ENCODE measurements around the gene PTPN1.
"Not testable (repeated sequence)": the region's sequence is repeated elsewhere in the genome, so short reads cannot be mapped to it uniquely, and the experiment has no call there.

Gene PTPN1

GRCh38 chr20:50565871-50566270 lies 55.7 kb downstream of the PTPN1 start:
- DNase-seq (ENCODE audit: low read depth, low spot score): no peak
- no peak overlapping the region for H3K4me3 ChIP-seq (ENCODE audit: low read length)

DNA sequence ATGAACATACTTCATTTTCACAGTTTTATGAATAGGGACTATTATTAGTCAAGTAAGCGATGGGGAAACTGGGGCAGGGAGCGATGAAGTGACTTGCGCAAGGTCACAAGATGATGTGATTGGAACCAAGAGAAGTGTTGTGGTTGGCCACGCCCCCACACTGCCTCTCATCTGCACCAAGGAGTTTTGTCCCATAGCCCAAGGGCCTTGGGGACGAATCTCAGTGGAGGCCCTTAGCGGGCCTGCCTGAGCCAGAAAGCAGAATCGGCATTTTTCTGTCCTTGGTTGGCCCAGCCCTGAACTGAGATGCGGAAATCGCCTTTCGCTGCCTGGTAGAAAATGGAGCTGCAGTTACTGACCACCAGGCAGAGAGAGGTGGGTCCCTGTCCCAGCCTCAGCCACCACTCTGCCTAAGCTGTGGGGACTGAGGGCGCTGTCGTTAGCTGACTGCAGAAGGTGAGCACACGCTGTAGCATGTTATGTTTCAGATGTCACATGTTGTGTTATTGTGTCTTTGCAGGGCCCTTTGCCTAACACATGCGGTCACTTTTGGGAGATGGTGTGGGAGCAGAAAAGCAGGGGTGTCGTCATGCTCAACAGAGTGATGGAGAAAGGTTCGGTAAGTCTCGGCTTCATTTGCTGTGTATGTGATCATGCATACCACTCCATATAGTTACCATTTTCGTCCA lies 57.8 kb downstream of the PTPN1 start:
- H3K4me3 ChIP-seq (ENCODE audit: low read length): no peak overlapping the region
- no peak for DNase-seq (ENCODE audit: low read depth, low spot score)

DNA sequence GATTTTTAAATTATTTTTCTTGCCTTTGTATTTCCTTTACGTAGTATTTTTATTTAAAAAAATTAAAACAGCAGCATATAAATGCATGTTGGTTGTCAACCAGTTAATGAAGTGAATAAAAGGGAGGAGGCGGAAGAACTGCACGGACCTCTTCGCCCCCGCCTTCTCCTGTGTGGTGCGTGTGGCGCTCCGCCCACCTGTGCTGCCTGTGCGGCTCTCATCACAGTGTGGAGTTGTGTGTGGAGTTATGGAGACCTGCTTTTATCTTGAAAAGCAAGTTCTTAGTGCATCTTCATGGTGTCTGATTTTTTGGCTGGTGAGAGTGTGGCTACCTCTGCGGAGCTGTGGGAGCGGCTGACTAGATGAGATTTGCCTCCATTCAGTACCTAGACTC lies 58.4 kb downstream of the PTPN1 start:
- no peak for DNase-seq (ENCODE audit: low read depth, low spot score)
- H3K4me3 ChIP-seq (ENCODE audit: low read length): no peak overlapping the region

GRCh38 chr20:50569487-50569863 lies 59.3 kb downstream of the PTPN1 start:
- H3K4me3 ChIP-seq (ENCODE audit: low read length); DNase-seq (ENCODE audit: low read depth, low spot score): not testable (repeated sequence)

- H3K4me3 ChIP-seq (ENCODE audit: low read length): peak overlapping the region; percentile 5
- DNase-seq (ENCODE audit: low read depth, low spot score): peak; percentile 79
Measured at GRCh38 chr20:50569864-50570836, 60.0 kb downstream of the PTPN1 start.

GRCh38 chr20:50571466-50571865 lies 61.3 kb downstream of the PTPN1 start:
- H3K4me3 ChIP-seq (ENCODE audit: low read length): no peak overlapping the region
- DNase-seq (ENCODE audit: low read depth, low spot score): no peak

DNA sequence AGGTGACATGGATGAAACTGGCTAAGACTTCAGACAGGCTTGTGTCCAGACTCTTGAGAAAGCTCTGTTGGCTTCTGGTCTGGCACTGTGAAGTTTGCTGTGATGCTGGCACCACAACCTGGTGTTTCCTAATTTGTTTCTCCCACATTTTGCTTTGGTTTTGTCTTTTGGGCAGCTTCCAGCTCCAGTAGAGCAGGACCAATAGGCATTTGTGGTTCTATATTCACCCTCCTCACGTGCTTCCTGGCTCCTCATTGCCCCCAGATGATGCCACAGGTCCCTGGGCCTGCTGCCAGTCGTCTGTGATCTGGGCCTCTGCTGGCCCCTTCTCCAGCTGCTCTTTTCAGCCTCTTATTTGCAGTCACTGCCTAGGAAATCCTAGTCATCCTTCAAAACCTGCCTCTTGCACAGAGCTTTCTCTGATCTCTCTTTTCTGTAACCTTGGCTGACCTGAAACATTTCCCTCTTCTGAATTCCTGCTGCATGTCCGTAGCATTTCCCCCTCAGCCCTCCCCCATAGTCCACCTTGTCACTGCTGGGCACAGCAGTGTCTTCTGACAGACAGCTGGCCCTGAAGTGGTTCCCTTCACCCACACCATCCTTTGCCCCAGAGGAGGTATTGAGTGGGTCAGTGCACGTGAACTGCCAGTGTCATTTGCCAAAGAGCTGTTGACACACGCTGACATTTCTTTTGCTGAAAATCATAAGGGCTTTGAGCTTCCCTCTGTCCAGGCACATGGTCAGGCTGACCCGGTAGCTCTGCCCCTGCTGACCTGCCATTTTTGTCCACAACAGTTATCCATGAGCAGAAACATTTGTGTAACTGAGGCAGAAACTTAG lies 63.0 kb downstream of the PTPN1 start:
- no peak for DNase-seq (ENCODE audit: low read depth, low spot score)

GRCh38 chr20:50574108-50574507 lies 63.9 kb downstream of the PTPN1 start:
- no peak for DNase-seq (ENCODE audit: low read depth, low spot score)
- no peak overlapping the region for H3K4me3 ChIP-seq (ENCODE audit: low read length)

More for the DNA sequence above, 63.0 kb downstream of the PTPN1 start:
- no peak overlapping the region for H3K4me3 ChIP-seq (ENCODE audit: low read length)

- DNase-seq (ENCODE audit: low read depth, low spot score): no peak
- H3K4me3 ChIP-seq (ENCODE audit: low read length): no peak overlapping the region
Measured at GRCh38 chr20:50574586-50574985, 64.4 kb downstream of the PTPN1 start.

DNA sequence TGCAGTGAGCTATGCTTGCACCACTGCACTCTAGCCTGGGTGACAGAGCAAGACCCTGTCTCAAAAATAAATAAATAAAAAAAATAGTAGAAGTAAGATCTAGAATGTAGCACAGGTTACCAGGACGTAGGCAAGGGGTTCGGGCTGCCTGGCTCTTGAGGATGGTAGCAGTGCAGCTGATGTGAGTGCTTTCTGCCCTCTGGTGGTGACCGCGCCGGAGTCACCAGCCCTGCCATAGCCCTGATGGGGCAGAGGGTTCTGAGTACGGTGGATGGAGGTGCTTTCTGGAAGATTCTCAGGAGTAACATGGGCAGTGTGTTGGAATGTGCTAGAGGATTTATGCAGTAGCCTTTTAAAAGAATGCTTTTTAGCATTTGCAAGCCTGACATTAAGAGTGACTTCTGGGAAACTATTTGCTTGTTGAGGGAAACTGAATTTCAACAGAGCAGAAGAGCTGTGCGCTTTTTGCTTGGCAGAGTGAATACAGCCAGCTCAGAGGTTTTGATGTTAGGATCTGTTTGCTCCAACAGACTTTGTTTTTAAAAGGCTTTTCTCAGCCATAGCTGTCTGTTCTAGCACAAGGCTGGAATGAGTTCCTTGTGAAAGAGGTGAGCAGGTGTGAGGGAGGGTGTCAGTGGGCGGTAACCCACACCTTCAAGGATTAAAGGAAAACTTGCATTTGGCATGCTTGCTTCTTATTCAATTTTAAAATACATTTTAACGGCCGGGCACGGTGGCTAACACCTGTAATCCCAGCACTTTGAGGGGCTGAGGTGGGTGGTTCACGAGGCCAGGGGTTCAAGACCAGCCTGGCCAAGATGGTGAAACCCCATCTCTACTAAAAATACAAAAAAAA lies 65.9 kb downstream of the PTPN1 start:
- H3K4me3 ChIP-seq (ENCODE audit: low read length): no peak overlapping the region
- peak; percentile 26 for DNase-seq (ENCODE audit: low read depth, low spot score)

DNA sequence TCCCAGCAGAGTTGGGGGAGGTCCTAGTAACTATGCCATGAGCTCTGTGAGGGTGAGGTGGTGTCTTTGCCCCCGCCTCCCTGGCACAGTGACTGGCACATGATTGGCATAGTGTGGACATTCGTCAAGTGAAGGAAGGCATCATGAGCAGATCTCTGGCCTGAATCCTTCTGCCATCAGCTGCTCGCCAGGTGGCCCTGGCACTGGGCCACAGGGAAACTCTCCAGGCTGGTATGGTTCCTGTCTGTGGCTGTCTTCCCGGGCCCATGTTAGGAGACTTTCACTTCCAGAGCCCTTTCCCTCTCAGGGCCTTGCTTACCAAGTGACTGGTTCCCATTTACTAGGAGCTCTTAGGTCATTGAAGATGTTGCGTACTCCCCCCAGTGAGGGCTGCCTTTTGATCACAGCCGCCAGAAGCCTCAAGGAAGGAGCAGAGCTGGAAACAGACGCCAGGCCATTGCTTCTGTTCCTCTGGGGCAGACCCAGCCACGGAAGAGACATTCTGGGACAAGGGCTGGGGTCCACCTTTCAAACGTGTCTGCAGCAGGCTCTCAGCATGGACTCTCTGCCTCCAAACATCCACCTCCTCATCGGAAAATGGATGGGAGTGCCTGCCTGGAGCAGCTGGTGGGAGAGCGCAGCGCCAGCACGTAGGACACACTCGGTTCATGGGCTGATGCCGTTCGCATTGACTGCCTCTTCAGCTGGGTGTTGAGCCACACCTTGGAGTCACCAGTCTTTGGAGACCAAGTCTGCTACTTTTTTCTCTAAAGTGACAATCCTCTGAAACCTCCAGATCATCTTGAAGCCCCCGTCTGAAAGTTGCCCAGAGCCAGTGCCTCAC lies 67.2 kb downstream of the PTPN1 start:
- no peak for DNase-seq (ENCODE audit: low read depth, low spot score)
- no peak overlapping the region for H3K4me3 ChIP-seq (ENCODE audit: low read length)

DNA sequence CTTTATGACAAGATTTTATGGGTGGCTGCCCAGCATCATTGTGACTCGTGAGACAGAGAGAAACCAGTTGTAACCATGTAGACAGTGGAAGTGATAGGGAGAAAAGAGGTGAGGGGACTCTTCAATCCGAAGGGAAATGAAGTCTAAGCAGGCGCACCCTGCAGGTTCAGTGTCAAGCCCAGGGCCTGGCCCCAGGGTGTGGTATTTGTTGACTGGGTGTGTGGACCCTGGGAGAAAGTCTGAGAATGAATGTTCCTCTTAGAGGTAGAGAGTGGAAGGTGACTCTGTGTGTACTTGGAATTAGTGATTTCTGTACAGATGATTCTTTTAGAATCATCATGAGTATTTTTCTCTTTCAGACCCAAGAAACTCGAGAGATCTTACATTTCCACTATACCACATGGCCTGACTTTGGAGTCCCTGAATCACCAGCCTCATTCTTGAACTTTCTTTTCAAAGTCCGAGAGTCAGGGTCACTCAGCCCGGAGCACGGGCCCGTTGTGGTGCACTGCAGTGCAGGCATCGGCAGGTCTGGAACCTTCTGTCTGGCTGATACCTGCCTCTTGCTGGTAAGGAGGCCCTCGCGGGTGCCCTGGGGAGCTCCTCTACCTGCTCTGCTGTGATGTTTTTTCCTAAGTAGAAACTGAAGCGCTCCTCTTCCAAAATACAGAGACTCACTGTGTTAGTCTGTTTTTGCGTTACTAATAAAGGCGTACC lies 68.0 kb downstream of the PTPN1 start:
- DNase-seq (ENCODE audit: low read depth, low spot score): no peak
- H3K4me3 ChIP-seq (ENCODE audit: low read length): no peak overlapping the region

DNA sequence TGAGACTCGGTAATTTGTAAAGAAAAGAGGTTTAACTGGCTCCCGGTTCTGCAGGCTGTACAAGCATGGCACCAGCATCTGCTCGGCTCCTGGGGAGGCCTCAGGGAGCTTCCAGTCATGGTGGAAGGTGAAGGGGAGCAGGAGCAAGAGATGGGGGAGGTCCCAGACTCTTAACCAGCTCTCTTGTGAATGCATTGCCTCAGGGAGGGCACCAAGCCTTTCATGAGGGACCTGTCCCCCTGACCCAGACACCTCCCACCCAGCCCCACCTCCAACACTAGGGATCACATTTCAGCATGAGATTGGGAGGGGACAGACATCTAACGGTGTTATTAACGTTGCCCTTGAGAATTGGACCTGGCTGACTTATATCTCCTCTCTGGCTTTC lies 68.6 kb downstream of the PTPN1 start:
- no peak overlapping the region for H3K4me3 ChIP-seq (ENCODE audit: low read length)
- no peak for DNase-seq (ENCODE audit: low read depth, low spot score)

DNA sequence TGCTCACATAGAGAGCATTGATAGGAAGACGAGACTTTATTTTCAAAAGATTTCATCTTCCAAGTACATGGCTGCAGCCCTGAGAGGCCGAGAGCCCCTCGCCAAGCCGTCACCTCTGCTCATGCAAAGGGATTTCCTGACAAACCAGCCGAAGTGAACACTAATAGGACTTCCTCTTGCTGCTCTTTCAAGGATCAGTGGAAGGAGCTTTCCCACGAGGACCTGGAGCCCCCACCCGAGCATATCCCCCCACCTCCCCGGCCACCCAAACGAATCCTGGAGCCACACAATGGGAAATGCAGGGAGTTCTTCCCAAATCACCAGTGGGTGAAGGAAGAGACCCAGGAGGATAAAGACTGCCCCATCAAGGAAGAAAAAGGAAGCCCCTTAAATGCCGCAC lies 69.3 kb downstream of the PTPN1 start:
- DNase-seq (ENCODE audit: low read depth, low spot score): no peak
- no peak overlapping the region for H3K4me3 ChIP-seq (ENCODE audit: low read length)

DNA sequence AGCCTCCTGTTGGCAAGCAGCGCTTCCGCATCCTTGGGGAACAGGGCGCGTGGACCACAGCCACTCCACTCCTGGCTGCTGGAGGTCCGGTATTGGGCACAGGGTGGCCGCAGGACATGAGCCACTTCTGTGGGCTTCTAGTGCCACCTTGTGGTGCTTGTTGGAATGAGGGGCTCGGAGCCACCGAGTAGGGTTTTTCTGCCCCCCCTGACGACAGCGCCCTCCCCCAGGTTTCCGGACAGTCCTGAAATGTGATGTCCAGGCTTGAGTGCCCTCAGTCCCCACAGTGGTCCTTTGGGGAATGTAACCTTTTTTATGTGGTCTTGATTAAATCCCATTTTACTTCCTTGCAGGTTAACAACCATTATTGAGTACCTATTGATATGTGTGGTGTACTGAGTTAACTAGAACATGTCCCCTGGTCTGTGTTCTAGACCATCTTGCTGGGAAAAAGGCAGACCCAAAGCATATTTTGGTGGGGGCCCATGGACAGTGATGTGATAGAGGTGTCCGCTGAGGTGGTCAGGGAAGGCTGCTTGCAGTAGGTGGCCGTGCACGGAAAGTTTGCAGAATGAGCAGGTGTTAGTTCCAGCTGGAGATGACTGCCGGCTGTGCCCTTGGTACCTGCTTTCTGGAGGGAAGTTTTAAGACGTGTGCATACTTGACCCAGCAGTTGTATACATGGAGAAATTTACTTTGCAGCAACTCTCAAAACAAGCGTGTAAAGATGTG lies 70.0 kb downstream of the PTPN1 start:
- no peak overlapping the region for H3K4me3 ChIP-seq (ENCODE audit: low read length)
- no peak for DNase-seq (ENCODE audit: low read depth, low spot score)

DNA sequence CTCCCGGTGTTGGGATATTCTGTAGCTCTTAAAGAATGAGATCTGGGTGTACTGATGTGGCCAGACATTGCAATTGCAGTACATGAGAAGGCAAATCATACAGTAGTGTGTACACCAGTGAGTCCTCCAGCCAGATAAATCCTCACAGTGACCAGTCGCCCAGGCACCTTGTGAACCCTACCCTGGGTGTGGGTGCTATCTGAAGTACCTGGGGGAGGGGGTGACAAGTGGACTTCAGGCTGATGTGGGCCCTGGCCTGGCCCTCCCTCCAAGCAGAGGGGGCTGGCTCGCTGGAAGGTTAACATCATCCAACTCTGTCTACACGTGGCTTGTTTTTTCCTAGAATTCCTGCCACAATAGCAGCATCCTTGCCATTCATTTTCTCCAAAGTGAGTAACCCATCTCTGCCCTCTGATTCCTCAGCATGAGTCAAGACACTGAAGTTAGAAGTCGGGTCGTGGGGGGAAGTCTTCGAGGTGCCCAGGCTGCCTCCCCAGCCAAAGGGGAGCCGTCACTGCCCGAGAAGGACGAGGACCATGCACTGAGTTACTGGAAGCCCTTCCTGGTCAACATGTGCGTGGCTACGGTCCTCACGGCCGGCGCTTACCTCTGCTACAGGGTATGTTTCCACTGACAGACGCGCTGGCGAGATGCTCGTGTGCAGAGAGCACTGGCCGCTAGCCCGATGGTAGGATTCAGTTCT lies 70.8 kb downstream of the PTPN1 start:
- H3K4me3 ChIP-seq (ENCODE audit: low read length): no peak overlapping the region
- DNase-seq (ENCODE audit: low read depth, low spot score): no peak
